Fibroblast of lung (primary cell): ENCODE measurements around the gene KIAA1191.

Source experiments
- EZH2 ChIP-seq: IDR thresholded peaks from 2 replicates; pipeline ENCODE4 v1.5.1; 2012; ENCODE audit warnings: low read length, control low read depth, mild to moderate bottlenecking; ENCODE audit errors: missing control alignments
- TF ChIP-seq, protein P1 (sequence below), 2 donors: IDR thresholded peaks in 1 of 2; conservative IDR thresholded peaks in 1 of 2; 1 replicate in 1 of 2; 2 replicates in 1 of 2; pipeline ENCODE4 v1.5.1; 2011 to 2012; ENCODE audit warnings: low read length in 2 of 2, control low read depth in 1 of 2, inconsistent platforms in 1 of 2, low read depth in 1 of 2, mild to moderate bottlenecking in 1 of 2

GRCh38 chr5:176381423-176381822 lies 19.9 kb upstream of the KIAA1191 start:
- TF ChIP-seq, protein P1, sequence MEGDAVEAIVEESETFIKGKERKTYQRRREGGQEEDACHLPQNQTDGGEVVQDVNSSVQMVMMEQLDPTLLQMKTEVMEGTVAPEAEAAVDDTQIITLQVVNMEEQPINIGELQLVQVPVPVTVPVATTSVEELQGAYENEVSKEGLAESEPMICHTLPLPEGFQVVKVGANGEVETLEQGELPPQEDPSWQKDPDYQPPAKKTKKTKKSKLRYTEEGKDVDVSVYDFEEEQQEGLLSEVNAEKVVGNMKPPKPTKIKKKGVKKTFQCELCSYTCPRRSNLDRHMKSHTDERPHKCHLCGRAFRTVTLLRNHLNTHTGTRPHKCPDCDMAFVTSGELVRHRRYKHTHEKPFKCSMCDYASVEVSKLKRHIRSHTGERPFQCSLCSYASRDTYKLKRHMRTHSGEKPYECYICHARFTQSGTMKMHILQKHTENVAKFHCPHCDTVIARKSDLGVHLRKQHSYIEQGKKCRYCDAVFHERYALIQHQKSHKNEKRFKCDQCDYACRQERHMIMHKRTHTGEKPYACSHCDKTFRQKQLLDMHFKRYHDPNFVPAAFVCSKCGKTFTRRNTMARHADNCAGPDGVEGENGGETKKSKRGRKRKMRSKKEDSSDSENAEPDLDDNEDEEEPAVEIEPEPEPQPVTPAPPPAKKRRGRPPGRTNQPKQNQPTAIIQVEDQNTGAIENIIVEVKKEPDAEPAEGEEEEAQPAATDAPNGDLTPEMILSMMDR (conservative IDR thresholded peaks at IDR 0.05 in 1 of 2, IDR thresholded peaks at IDR 0.05 in 1 of 2; ENCODE audit: low read depth in 1 of 2, low read length in 2 of 2), result no peak
- no peak for TF ChIP-seq EZH2
